GM12892 (cell line): Measurements from ENCODE around the gene LPCAT4.

ENCODE experiments used
- POLR2A ChIP-seq: IDR thresholded peaks from 2 replicates; pipeline ENCODE4 v1.6.1; 2011; ENCODE audit warnings: low read depth, low read length, control low read depth
- POLR2AphosphoS5 ChIP-seq: IDR thresholded peaks from 2 replicates; pipeline ENCODE4 v1.6.1; 2011; ENCODE audit warnings: low read depth, low read length, control low read depth

GRCh38 chr15:34367101-34368081, at the start of gene LPCAT4:
- TF ChIP-seq POLR2AphosphoS5: peak; percentile 70; the same call in 1 of the 2 replicates
- peak; percentile 87; the same call in 1 of the 2 replicates for TF ChIP-seq POLR2A
